DOHH2 (cell line): ENCODE results near the gene CTDSPL2.

Source experiments
- EZH2phosphoT487 ChIP-seq: fragments of 200-600 bp; sonication (generic); IDR thresholded peaks from 2 replicates; pipeline ENCODE4 v1.6.1; 2017; ENCODE audit warnings: borderline replicate concordance, mild to moderate bottlenecking, antibody characterized with exemption, low read length, moderate library complexity, mixed read lengths
- TF ChIP-seq, protein P1 (sequence below): fragments of 200-600 bp; sonication (generic); IDR thresholded peaks from one replicate; pipeline ENCODE4 v1.5.1; 2014; ENCODE audit warnings: antibody characterized with exemption, mild to moderate bottlenecking, low read depth, low read length; ENCODE audit not compliant: poor library complexity, severe bottlenecking

DNA sequence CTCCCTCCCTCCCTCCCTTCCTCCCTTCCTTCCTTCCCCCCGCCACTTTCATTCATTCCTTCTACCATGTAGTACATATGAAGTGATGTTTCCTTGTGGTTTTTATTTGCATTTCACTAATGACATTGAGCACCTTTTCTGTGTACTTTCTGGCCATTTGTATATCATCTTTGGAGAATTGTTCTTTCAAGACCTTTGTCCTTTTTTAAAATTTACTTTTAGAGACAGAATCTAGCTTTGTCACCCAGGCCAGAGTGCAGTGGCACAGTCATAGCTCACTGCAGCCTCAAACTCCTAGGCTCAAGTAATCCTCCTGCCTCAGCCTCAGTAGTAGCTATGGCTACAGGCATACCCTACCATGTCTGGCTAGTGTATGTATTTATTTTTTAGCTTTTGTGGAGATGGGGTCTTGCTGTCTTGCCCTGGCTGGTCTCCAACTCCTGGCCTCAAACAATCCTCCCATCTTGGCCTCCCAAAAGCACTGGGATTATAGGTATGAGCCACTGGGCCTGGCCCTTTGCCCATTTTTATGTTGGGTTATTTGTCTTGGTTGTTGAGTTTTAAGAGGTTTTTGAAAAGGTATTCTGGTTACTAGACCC, 42.0 kb upstream of the CTDSPL2 start:
- TF ChIP-seq, protein P1, sequence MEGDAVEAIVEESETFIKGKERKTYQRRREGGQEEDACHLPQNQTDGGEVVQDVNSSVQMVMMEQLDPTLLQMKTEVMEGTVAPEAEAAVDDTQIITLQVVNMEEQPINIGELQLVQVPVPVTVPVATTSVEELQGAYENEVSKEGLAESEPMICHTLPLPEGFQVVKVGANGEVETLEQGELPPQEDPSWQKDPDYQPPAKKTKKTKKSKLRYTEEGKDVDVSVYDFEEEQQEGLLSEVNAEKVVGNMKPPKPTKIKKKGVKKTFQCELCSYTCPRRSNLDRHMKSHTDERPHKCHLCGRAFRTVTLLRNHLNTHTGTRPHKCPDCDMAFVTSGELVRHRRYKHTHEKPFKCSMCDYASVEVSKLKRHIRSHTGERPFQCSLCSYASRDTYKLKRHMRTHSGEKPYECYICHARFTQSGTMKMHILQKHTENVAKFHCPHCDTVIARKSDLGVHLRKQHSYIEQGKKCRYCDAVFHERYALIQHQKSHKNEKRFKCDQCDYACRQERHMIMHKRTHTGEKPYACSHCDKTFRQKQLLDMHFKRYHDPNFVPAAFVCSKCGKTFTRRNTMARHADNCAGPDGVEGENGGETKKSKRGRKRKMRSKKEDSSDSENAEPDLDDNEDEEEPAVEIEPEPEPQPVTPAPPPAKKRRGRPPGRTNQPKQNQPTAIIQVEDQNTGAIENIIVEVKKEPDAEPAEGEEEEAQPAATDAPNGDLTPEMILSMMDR, result no peak
- TF ChIP-seq EZH2phosphoT487, result no peak
